GM08714 (cell line): ENCODE measurements around the gene TBL1Y.
"Not testable (repeated sequence)": the region's sequence is repeated elsewhere in the genome, so short reads cannot be mapped to it uniquely, and the experiment has no call there.

ENCODE experiments used
- H3K4me3 ChIP-seq: fragments of 200-500 bp; sonication (Bioruptor generic); 2 replicates; pipeline ENCODE4 v1.5.1; 2014; ENCODE audit warnings: mild to moderate bottlenecking, low read length, inconsistent platforms
- ZNF274 ChIP-seq: IDR thresholded peaks from 2 replicates; pipeline ENCODE4 v1.6.1; 2012; ENCODE audit warnings: mild to moderate bottlenecking, low read depth, low read length

TBL1Y gene

GRCh38 chrY:6910372-6911252 lies at the start of gene TBL1Y:
TSS of gene TBL1Y (plus strand) at chrY:6910697. CDS start at chrY:7025085, 114,388 bp downstream.
- no peak within 1 kb of the TSS for H3K4me3 ChIP-seq

DNA sequence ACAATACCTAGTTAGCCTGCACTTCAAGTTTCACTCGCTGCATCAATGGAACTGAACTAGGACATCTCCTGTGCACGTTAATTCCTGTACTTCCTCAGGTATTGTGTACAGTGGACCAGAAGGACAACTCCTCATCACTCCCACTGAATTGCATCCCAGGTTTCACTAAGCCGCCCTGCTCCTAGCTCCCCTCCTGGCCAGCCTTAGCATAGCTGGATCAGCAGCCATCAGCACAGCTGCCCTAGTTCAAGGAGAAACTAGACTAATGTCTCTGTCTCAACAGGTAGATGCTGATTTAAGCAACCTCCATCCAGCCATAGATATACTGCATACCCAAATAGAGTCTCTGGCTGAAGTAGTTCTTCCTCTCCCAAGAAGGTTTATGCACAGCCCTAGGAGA lies 16.0 kb upstream of the TBL1Y start:
- H3K4me3 ChIP-seq, result no peak overlapping the region
- no peak for TF ChIP-seq ZNF274

More at GRCh38 chrY:6910372-6911252, at the start of gene TBL1Y:
- TF ChIP-seq ZNF274, result no peak

DNA sequence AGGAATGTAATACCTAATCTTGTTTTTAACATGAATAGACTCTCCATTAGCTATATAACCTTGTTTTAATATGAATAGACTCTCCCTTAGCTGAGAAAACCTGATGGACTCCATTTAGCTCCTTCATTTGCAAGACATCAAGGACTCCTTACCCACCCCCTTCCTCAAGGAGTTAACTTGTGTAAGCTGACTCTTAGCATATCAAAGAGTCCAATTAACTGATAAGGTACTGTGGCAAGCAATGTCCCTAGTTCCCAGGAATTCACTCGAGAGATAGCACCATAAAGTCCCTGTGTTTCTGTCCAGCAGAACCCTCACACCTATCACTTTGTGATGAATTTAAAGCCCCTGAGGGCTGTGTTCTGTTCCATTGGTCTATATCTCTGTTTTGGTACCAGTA lies 15.3 kb upstream of the TBL1Y start:
- TF ChIP-seq ZNF274, result no peak
- no peak overlapping the region for H3K4me3 ChIP-seq

DNA sequence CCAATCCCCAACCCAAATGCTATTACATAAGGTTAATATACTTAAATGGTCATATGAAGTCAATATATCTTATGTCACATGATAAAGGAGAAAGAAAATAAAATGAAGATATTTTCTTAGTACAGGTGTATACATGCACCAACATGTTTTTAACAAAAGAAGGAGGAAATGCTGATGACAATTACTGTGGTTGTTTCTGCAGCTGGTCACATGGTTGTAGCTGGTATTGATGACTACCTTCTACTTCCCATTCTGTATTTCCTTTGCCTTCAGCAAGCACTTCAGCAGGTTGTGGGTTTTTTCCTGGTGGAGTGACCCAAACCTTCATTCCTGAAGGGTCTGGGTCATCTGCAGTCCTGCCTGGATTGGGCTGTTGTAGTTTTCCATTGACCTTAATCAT lies 8.4 kb upstream of the TBL1Y start:
- H3K4me3 ChIP-seq, result not testable (repeated sequence)

GRCh38 chrY:6907591-6907990 lies 2.9 kb upstream of the TBL1Y start:
- no peak overlapping the region for H3K4me3 ChIP-seq
- no peak for TF ChIP-seq ZNF274

DNA sequence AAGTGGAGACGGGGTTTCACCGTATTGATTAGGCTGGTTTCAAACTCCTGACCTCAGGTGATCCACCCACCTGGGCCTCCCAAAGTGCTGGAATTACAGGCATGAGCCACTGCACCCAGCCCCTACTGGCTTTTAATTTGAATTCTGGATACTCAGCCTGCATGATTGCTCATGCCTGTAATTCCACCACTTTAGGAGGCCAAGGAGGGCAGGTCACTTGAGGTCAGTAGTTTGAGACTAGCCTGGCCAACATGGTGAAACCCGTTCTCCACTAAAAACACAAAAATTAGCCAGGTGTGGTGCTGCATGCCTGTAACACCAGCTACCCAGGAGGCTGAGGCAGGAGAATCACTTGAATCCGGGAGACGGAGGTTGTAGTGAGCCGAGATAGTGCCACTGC lies 2.5 kb upstream of the TBL1Y start:
- not testable (repeated sequence) for H3K4me3 ChIP-seq

DNA sequence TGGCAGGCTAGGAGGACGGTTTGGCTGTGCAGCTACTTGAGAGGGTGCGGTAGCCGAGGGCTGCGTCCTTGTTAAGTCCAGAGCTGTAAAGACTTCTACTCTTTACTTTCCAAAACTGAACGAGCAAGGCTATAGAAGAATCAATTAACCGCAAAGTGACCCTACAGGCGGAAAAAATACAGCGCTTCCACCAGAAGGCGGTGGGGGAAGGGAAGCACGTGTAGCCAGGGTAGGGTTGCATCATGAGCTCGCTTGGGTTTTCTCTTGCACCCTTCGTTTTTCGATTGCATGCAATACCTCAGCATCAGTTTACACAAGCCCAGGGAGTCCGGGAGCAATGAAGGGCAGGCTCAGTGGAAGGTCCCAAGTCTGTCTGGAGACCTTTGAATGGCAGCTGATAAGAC lies 1.4 kb upstream of the TBL1Y start:
- no peak for TF ChIP-seq ZNF274
- no peak overlapping the region for H3K4me3 ChIP-seq

DNA sequence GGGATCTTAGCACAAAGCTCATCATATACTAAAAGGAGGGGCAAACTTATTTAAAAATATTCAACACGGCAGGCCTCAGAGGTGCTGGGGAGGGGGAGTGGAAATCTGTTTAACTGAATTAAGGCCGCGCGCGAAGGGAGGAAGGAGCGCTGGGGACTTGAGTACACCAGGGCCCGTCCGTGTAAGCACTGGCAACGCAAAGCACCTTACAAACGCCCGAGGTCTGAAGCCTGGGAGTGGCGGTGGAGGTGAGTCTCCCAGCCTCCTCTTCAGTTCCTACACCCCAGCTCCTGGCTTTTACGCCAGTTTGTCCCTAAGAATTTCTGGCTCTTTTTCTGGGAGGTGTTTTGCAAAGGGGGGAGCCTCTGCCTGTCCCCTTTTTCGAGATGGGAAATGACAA lies 641 bp upstream of the TBL1Y start:
- TF ChIP-seq ZNF274, result no peak
- H3K4me3 ChIP-seq, result no peak overlapping the region

DNA sequence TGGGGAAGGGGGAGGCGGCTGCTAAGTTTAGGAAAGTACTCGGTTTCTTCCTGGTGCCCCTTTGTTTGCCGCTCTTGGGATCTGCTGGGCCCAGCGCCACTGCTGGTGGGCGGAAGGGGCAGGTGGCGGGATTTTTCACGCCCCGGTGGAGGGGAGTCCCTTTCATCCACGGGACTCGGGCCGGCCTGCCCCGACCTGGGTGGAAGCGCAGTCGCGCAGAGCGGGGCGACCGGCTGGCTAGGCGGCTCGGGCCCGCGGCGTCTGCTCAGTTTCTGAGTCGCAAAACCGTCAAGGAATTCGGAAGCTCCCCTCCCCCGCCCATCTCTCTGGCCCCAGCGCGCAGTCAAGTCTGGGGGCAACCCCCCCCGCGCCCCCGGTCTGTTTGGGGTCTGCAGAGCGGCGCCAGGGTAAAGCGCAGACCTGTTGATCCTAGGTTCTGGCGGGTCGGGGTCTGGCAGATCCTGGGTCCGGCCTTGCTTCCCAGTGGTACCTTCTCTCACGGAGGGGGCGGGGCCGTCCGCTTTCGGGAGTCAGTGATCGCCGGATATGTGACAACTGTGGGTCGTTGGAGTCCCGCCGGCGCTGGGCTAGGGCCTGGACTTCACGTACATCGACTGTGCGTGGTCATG lies 870 bp downstream of the TBL1Y start, which contains the start of gene AMELY:
TSS of gene AMELY (minus strand) at position 500 of the 629 bp plus-strand sequence. CDS start 39,144 bp downstream, outside the sequence.
- H3K4me3 ChIP-seq, result no peak within 1 kb of the TSS
- TF ChIP-seq ZNF274, result no peak

GRCh38 chrY:6913362-6913761 lies 2.9 kb downstream of the TBL1Y start:
- no peak overlapping the region for H3K4me3 ChIP-seq
- no peak for TF ChIP-seq ZNF274

- TF ChIP-seq ZNF274, result no peak
- H3K4me3 ChIP-seq, result no peak overlapping the region
Observed at GRCh38 chrY:6921061-6921460, 10.6 kb downstream of the TBL1Y start.

DNA sequence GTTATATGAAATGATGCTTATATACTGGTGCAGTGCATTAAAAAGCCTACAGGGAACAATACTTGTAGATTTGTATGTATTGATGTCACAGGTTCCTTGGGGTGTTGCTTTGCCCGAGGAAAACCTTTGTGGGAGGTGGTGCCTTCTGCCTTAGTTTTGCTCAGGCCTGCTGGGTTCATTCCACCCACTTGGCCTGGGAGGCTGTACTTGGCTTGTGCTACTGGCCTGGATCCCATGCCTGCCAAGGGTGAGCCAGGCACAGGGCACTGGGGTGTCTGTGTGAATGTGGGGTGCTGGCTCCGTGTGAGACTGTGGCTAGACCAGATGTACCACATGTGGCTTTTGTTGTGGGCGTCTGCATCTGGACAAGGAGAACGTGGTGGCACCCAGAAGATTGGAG lies 17.8 kb downstream of the TBL1Y start:
- H3K4me3 ChIP-seq, result no peak overlapping the region
- TF ChIP-seq ZNF274, result no peak

DNA sequence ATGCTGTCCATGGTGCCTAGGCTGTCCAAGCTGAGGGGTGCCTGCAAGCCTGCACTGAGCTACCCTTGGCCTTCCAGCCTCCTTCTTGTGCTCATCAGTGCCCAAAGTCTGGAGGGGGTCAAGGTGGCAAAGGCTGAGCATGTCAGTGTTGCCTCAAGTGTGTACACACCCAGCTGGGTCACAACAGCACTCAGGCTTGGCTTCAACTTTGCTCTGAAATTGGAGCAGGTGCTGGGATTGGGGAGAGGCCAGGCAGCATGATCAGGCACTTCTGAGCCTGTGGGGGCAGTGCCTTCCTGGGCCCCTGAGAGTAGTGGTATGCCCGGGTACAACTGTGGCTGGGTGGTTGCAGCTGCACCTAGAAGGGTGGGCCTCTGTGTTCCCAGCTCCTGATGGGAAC lies 18.7 kb downstream of the TBL1Y start:
- TF ChIP-seq ZNF274, result no peak
- H3K4me3 ChIP-seq, result no peak overlapping the region

DNA sequence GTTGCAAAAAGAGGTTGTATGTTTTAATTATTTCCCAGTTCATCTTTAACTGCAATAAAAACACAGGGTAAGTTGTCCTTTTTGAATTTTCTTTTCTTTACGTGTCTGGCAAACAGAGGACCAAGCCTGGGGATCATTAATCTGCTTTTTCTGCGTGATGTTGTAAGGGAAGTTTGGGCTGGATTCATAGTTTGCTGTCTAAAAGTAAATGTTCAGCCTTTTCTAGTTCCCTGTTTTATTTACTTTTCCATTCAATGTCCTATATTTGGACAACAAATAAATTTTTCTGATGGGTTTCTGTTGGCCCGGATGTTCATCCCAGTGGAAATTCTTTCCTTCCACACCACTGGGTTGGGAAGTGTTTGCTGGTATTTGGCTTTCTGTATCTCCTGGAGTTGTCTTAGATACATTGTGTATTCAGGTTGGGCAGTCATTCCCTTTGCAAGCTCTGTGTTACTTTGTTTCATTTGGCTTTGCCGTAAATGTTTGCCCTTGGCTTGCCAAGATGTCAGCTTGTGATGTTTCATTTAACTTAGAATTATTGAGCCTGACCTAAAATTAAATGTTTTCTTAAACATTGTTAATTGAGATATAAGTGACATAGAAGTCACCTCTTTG lies 21.4 kb downstream of the TBL1Y start:
- no peak overlapping the region for H3K4me3 ChIP-seq
- no peak for TF ChIP-seq ZNF274

- no peak overlapping the region for H3K4me3 ChIP-seq
- no peak for TF ChIP-seq ZNF274
Observed at GRCh38 chrY:6935497-6935896, 25.0 kb downstream of the TBL1Y start.

GRCh38 chrY:6947695-6948094 lies 37.2 kb downstream of the TBL1Y start:
- TF ChIP-seq ZNF274, result no peak
- H3K4me3 ChIP-seq, result no peak overlapping the region
